CD4-positive, alpha-beta memory T cell (primary cell): Measurements from ENCODE around the gene CPPED1. TPM values are rescaled to one million over a fixed set of nuclear protein-coding genes. Genes with fewer than 3 reads are reported as not detected.

Source experiments
- CTCF ChIA-PET: fragments of 350-600 bp; sonication (Branson Sonifier 250); formaldehyde crosslinking; loops from one replicate; lab custom pipeline; 2021; ENCODE audit warnings: inconsistent platforms; ENCODE audit not compliant: partially characterized antibody; lab: Charles Lee
- POLR2A ChIA-PET: fragments of 350-600 bp; sonication (Branson Sonifier 250); formaldehyde crosslinking; loops from one replicate; lab custom pipeline; 2021; ENCODE audit not compliant: partially characterized antibody; lab: Charles Lee
- DNase-seq, 5 donors: peaks; one replicate each; pipeline versions ENCODE4 v3.0.0 to v3.0.0-alpha.2; 2020 to 2022; ENCODE audit warnings: mixed read lengths in 1 of 5
- H3K27ac ChIP-seq: one replicate; pipeline ENCODE4 v1.7.0; 2013; ENCODE audit warnings: low read depth, low read length
- H3K27me3 ChIP-seq: 2 replicates; pipeline ENCODE4 v1.7.0; 2013; ENCODE audit warnings: mild to moderate bottlenecking, low read length, moderate library complexity; ENCODE audit not compliant: insufficient read depth
- H3K36me3 ChIP-seq: 2 replicates; pipeline ENCODE4 v1.7.0; 2013; ENCODE audit warnings: mild to moderate bottlenecking, low read length, moderate library complexity; ENCODE audit not compliant: insufficient read depth
- H3K4me1 ChIP-seq: 2 replicates; pipeline ENCODE4 v1.7.0; 2013; ENCODE audit warnings: mild to moderate bottlenecking, low read length, moderate library complexity; ENCODE audit not compliant: insufficient read depth
- H3K4me3 ChIP-seq, 2 donors: one replicate each; pipeline ENCODE4 v1.7.0; 2013; ENCODE audit warnings: low read length in 2 of 2, mild to moderate bottlenecking in 1 of 2
- H3K9me3 ChIP-seq, 2 donors: one replicate each; pipeline ENCODE4 v1.7.0; 2013; ENCODE audit warnings: low read length in 2 of 2, control low read depth in 1 of 2; ENCODE audit not compliant: control insufficient read depth in 1 of 2
- H3K27ac Mint-ChIP-seq, 7 donors: one replicate each; pipeline ENCODE4 v1.8.0; 2020 to 2021; ENCODE audit warnings: mixed read lengths in 7 of 7, mild to moderate bottlenecking in 6 of 7, inconsistent platforms in 3 of 7, moderate library complexity in 3 of 7
- H3K27me3 Mint-ChIP-seq, 2 donors: one replicate each; pipeline ENCODE4 v1.8.0; 2020 to 2021; ENCODE audit warnings: mixed read lengths in 2 of 2
- H3K36me3 Mint-ChIP-seq, 2 donors: one replicate each; pipeline ENCODE4 v1.8.0; 2020 to 2021; ENCODE audit warnings: mixed read lengths in 2 of 2, inconsistent platforms in 1 of 2, mild to moderate bottlenecking in 1 of 2
- H3K4me1 Mint-ChIP-seq, 4 donors: one replicate each; pipeline ENCODE4 v1.8.0; 2020 to 2021; ENCODE audit warnings: mixed read lengths in 4 of 4, mild to moderate bottlenecking in 1 of 4
- H3K4me3 Mint-ChIP-seq, 8 donors: one replicate each; pipeline ENCODE4 v1.8.0; 2020 to 2021; ENCODE audit warnings: mixed read lengths in 8 of 8, mild to moderate bottlenecking in 7 of 8, moderate library complexity in 6 of 8, inconsistent platforms in 3 of 8
- H3K9me3 Mint-ChIP-seq, 8 donors: one replicate each; pipeline ENCODE4 v1.8.0; 2020 to 2021; ENCODE audit warnings: mixed read lengths in 8 of 8, mild to moderate bottlenecking in 5 of 8, inconsistent platforms in 3 of 8, moderate library complexity in 1 of 8
- intact Hi-C: fragments of 100-400 bp; cut with micrococcal nuclease; formaldehyde crosslinking; loops from one replicate; pipeline ENCODE4 v1.15.1; 2023
- polyA plus RNA-seq, 2 donors: library from polyadenylated mRNA; unstranded; fragments of 300-500 nt; fragmentation: Illumina TruSeq; gene quantifications; one replicate each; pipeline ENCODE4 v1.2.3, GENCODE V29; 2021
- total RNA-seq, 2 experiments: library from RNA; stranded (reverse); gene quantifications; one replicate each; pipeline ENCODE4 v1.2.3, GENCODE V29; 2021

Gene CPPED1
- total and polyA plus RNA-seq, 4 experiments from 2014 or later, result 7.6 to 12.2 (median 8.9) TPM

GRCh38 chr16:12740986-12741610 is 62.6 kb downstream of the CPPED1 start:
- H3K36me3 ChIP-seq, result no peaks in the 10 kb centered on the region
- POLR2A ChIA-PET, result no interaction called here
- Mint-ChIP-seq H3K9me3 (peaks cover 6 to 34% (median 24%) of the 10 kb centered on the region in 8 donors), H3K4me3 (no peak overlapping the region), H3K4me1 (no peaks in the 10 kb centered on the region), H3K27me3 (no peaks in the 10 kb centered on the region), H3K36me3 (peaks cover 27 to 76% of the 10 kb centered on the region in 2 donors), H3K27ac (no peak overlapping the region)
- no peaks in the 10 kb centered on the region for H3K9me3 ChIP-seq
- CTCF ChIA-PET, result no interaction called here
- H3K4me3 ChIP-seq, result no peak overlapping the region
- intact Hi-C loops, result no loop called here
- H3K4me1 ChIP-seq, result no peaks in the 10 kb centered on the region
- no peak for DNase-seq
- H3K27me3 ChIP-seq, result no peaks in the 10 kb centered on the region
- no peak overlapping the region for H3K27ac ChIP-seq

DNA sequence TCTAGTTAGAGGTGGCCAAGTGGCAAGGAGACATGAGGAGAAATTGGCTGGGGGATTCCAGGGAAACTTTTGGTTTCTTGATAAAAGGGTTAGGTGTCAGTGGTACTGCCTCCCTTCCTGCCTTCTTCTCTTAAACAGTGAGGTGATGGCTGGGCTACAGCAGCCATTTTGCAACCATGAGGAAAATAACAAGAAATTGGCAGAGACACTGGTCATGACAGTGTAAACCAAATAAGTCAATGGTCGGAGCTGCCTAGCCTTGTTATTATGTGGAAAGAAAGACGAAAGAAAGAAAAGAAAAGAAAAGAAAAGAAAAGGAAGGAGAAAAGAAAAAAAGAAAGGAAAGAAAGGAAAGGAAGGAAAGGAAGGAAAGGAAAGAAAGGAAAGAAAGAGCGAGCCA is 63.9 kb downstream of the CPPED1 start:
- no peaks in the 10 kb centered on the region for H3K36me3 ChIP-seq
- no peak overlapping the region for H3K27ac Mint-ChIP-seq
- ChIA-PET POLR2A (no interaction called here), CTCF (no interaction called here)
- H3K9me3 Mint-ChIP-seq, result peaks cover under 1 to 30% (median 18%) of the 10 kb centered on the region in 8 donors
- H3K4me3 ChIP-seq, result no peak overlapping the region
- H3K4me1 ChIP-seq, result no peaks in the 10 kb centered on the region
- no peaks in the 10 kb centered on the region for H3K27me3 ChIP-seq
- H3K4me3 Mint-ChIP-seq, result no peak overlapping the region
- H3K9me3 ChIP-seq, result no peaks in the 10 kb centered on the region
- H3K27ac ChIP-seq, result no peak overlapping the region
- H3K36me3 Mint-ChIP-seq, result peaks cover 24 to 76% of the 10 kb centered on the region in 2 donors
- no peaks in the 10 kb centered on the region for H3K27me3 Mint-ChIP-seq
- intact Hi-C loops, result no loop called here
- no peak for DNase-seq
- no peaks in the 10 kb centered on the region for H3K4me1 Mint-ChIP-seq

DNA sequence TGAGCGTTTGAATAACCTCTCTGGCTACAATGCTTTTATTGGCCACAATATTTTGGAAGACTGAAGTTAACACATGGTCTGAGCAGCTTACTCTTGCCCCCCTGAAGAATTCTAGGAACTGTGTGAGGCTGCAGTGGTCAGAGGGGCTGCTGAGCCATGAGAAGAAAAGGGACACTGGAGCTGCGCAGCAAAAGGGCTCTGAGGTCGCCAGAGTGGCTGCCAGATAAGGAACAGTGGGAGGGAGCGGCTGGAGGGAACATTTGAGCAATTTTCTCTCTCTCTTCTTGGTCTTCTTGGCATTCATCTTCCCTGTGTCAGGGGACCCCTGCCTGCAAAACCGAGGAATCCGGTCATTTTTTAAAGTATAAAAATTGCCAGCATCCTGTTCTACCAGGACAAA is 66.1 kb downstream of the CPPED1 start:
- H3K4me1 ChIP-seq, result no peaks in the 10 kb centered on the region
- Mint-ChIP-seq H3K4me3 (no peak overlapping the region), H3K4me1 (no peaks in the 10 kb centered on the region), H3K27ac (no peak overlapping the region), H3K27me3 (no peaks in the 10 kb centered on the region), H3K9me3 (peaks cover 3 to 36% (median 28%) of the 10 kb centered on the region in 8 donors), H3K36me3 (peaks cover 37 to 80% of the 10 kb centered on the region in 2 donors)
- ChIA-PET CTCF (no interaction called here), POLR2A (no interaction called here)
- no peaks in the 10 kb centered on the region for H3K27me3 ChIP-seq
- H3K4me3 ChIP-seq, result no peak overlapping the region
- no peak for DNase-seq
- intact Hi-C loops, result no loop called here
- no peaks in the 10 kb centered on the region for H3K36me3 ChIP-seq
- H3K9me3 ChIP-seq, result no peaks in the 10 kb centered on the region
- H3K27ac ChIP-seq, result no peak overlapping the region

- Histone ChIP-seq H3K4me1 (no peaks in the 10 kb centered on the region), H3K27me3 (no peaks in the 10 kb centered on the region), H3K4me3 (no peak overlapping the region), H3K9me3 (no peaks in the 10 kb centered on the region), H3K36me3 (no peaks in the 10 kb centered on the region), H3K27ac (no peak overlapping the region)
- DNase-seq, result no peak
- intact Hi-C loops, result no loop called here
- no peaks in the 10 kb centered on the region for H3K4me1 Mint-ChIP-seq
- peaks cover 5 to 49% (median 39%) of the 10 kb centered on the region in 8 donors for H3K9me3 Mint-ChIP-seq
- peaks cover 43 to 80% of the 10 kb centered on the region in 2 donors for H3K36me3 Mint-ChIP-seq
- no peak overlapping the region for H3K4me3 Mint-ChIP-seq
- ChIA-PET CTCF (no interaction called here), POLR2A (no interaction called here)
- no peaks in the 10 kb centered on the region for H3K27me3 Mint-ChIP-seq
- H3K27ac Mint-ChIP-seq, result no peak overlapping the region
Measured at GRCh38 chr16:12735805-12736204, 67.9 kb downstream of the CPPED1 start.

DNA sequence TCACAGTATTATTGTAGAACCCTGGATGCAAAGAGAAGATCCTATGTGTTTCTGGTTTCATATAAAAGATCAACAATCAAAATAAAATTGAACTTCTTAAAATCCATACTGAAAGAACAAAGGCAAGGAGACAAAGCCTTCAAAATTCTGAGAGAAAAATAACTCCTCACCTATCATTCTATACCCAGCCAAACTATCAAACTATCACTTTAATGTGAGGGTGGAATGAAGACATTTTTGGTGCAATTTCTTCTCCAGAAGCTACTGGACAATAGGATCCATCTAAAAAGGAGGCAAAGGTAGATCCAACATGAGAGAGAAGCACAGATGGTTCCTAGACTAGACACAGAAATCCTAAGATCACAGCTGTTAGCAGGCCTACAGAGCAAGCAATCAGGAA is 71.1 kb downstream of the CPPED1 start:
- intact Hi-C loops, result no loop called here

GRCh38 chr16:12729448-12729847 is 74.2 kb downstream of the CPPED1 start:
- Histone ChIP-seq H3K4me1 (no peaks in the 10 kb centered on the region), H3K4me3 (no peak overlapping the region), H3K27ac (no peak overlapping the region), H3K27me3 (no peaks in the 10 kb centered on the region), H3K9me3 (no peaks in the 10 kb centered on the region), H3K36me3 (no peaks in the 10 kb centered on the region)
- peaks cover 2 to 39% (median 28%) of the 10 kb centered on the region in 8 donors for H3K9me3 Mint-ChIP-seq
- H3K4me3 Mint-ChIP-seq, result no peak overlapping the region
- CTCF ChIA-PET, result no interaction called here
- peaks cover 0 to 4% (median 0%) of the 10 kb centered on the region in 4 donors for H3K4me1 Mint-ChIP-seq
- intact Hi-C loops, result no loop called here
- peaks cover 24 to 41% of the 10 kb centered on the region in 2 donors for H3K36me3 Mint-ChIP-seq
- peak overlapping the region in 1 of 7 donors; percentile 8 for H3K27ac Mint-ChIP-seq
- POLR2A ChIA-PET, result no interaction called here
- no peak for DNase-seq
- H3K27me3 Mint-ChIP-seq, result no peaks in the 10 kb centered on the region

More for the DNA sequence above, 71.1 kb downstream of the CPPED1 start:
- no peaks in the 10 kb centered on the region for H3K36me3 ChIP-seq
- no peaks in the 10 kb centered on the region for H3K27me3 ChIP-seq
- CTCF ChIA-PET, result no interaction called here
- Mint-ChIP-seq H3K4me1 (peaks cover 0 to 3% (median 0%) of the 10 kb centered on the region in 4 donors), H3K9me3 (peaks cover 5 to 47% (median 34%) of the 10 kb centered on the region in 8 donors), H3K4me3 (no peak overlapping the region), H3K36me3 (peaks cover 32 to 64% of the 10 kb centered on the region in 2 donors), H3K27ac (no peak overlapping the region), H3K27me3 (no peaks in the 10 kb centered on the region)
- no peaks in the 10 kb centered on the region for H3K9me3 ChIP-seq
- DNase-seq, result no peak
- H3K27ac ChIP-seq, result no peak overlapping the region
- H3K4me1 ChIP-seq, result no peaks in the 10 kb centered on the region
- POLR2A ChIA-PET, result no interaction called here
- H3K4me3 ChIP-seq, result no peak overlapping the region

DNA sequence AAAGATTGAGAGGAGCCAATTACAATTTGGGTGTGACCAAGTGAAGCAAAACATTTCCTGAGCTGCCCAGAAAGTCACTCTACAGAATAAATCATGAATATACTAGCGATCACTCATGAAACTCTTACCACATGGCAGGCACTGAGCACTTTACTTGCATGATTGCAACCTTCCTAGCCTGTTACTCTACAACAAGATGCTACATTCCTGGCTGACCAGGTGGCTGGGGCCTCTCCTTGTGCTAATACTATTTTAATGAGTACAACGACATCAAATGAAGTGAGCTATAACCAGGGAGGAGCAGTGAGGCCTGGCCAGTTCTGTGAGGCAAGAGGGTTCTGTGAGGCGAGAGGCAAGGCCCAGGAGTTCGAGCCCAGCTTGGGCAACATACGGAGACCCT is 75.2 kb downstream of the CPPED1 start:
- Mint-ChIP-seq H3K27me3 (no peaks in the 10 kb centered on the region), H3K4me3 (no peak overlapping the region), H3K36me3 (peaks cover 24 to 39% of the 10 kb centered on the region in 2 donors), H3K27ac (no peak overlapping the region), H3K9me3 (peaks cover 2 to 32% (median 22%) of the 10 kb centered on the region in 8 donors), H3K4me1 (peaks cover 0 to 4% (median under 1%) of the 10 kb centered on the region in 4 donors)
- Histone ChIP-seq H3K27ac (no peak overlapping the region), H3K9me3 (no peaks in the 10 kb centered on the region), H3K4me3 (no peak overlapping the region), H3K27me3 (no peaks in the 10 kb centered on the region), H3K4me1 (no peaks in the 10 kb centered on the region), H3K36me3 (no peaks in the 10 kb centered on the region)
- no peak for DNase-seq
- intact Hi-C loops, result no loop called here
- ChIA-PET POLR2A (no interaction called here), CTCF (no interaction called here)
